PC-3 (cell line): ENCODE results near the gene PARP1.

Experiments used
- CTCF ChIP-seq: fragments of 300-600 bp; sonication (generic); conservative IDR thresholded peaks from 2 replicates; pipeline ENCODE4 v1.5.1; 2017; ENCODE audit warnings: antibody characterized with exemption, low read depth, mild to moderate bottlenecking, low read length
- EZH2 ChIP-seq: fragments of 300-600 bp; sonication (generic); IDR thresholded peaks from one replicate; pipeline ENCODE4 v1.6.1; 2017; ENCODE audit warnings: antibody characterized with exemption, mild to moderate bottlenecking, low read length; ENCODE audit not compliant: unreplicated experiment

DNA sequence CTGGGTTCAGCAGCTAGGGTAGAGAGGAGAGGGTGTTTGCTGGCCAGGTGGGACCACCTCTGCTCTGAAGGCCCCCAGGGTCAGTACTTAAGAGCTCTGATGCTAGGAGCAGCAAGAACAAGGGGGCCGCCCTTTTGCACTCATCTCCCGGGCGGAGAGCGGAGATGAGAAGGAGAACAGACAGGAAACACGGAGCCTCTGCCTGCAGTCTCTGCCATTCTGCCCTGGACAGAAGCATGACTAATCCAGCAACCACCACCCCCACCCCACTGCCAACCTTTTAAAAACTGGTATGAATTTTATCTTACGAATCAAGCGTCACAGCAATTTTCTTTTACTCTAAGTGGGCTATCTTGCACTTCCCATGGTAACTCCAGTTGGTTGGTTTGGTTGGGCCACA lies 34.5 kb downstream of the PARP1 start:
- TF ChIP-seq CTCF = no peak
- no peak for TF ChIP-seq EZH2
